ENCODE results near the gene FMN1.

DNA sequence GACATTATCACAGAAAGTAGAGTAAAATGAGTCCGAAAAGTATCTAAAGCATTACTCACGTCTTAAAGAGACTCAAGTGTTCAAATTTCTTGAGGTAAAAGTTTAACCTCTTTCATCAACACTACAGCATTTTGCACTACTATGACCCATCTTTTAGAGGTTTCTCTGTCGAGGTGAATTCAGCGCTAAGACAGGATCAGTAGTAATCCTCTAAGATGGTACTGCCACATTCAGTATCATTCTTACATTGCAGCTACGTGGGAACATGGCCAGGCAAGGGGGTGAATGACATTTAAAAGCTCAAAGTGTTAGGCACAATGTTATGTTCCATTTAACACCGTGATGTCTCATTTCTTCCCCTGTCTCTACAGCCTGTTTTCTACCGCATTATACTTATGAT lies 210.8 kb downstream of the FMN1 start:
- no peak for TF ChIP-seq CTCF (IDR thresholded peaks at IDR 0.05; ENCODE audit: low read depth, low read length, poor library complexity, severe bottlenecking)
- TF ChIP-seq EZH2phosphoT487 (IDR thresholded peaks at IDR 0.05; ENCODE audit: borderline replicate concordance, low read length) = no peak

Measured in DOHH2 (cell line).